ENCODE results near the gene WNT7A. TPM values are rescaled to one million over a fixed set of nuclear protein-coding genes. Genes with fewer than 3 reads are reported as not detected.

The WNT7A gene
- total and polyA plus RNA-seq, 4 experiments from 2014 or later: 8.3 to 19.3 (median 13.5) TPM

DNA sequence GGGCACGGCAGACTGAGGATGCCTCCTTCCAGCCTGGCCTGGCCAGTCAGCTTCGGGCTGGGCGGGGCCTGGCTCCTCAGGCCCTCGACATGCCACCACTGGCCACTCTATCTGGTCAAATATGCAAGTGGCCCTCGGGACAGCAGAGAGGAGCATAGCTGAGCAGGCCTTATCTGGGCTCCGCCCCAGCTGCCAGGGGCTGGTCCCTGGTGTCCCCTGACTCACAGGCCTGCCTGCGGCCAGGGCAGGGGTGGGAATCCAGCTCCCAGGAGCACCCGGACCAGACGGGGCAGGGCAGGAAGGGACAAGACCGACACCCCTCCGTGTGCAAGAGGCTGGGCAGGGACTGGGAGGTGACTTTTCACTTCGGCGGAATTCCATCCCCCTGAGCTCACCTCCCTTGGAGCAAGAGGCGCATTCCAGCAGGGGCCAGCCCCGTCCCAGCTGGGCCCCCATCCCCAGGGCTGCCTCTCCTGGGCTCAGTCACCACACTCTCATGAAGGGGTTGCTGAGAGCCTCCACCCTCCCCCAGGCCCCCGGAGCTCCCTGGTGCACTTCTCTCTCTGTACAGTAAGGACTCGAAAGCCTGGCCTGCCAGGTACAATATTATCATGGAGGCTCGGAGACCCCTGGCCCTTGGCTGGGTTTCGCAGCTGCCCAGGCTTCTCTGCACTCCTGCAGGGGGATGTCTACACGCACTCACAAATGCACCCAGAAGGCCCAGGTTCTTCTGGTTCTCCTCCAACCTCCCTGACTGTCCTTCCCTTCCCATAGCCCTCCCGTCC is 29.5 kb downstream of the WNT7A start:
- H3K36me3 Mint-ChIP-seq: peaks cover 31 to 42% of the 10 kb centered on the region in 2 donors
- peaks cover 0 to 2% of the 10 kb centered on the region in 2 donors for H3K27me3 Mint-ChIP-seq
- POLR2A ChIA-PET (ENCODE audit: partially characterized antibody): interaction anchor here (0.8 to 1.4 kb wide), 2 partner anchors 16 to 370 kb away, joined by 3 to 6 read pairs; partner anchors contain the start of gene HDAC11
- intact Hi-C loops (cut with micrococcal nuclease): no loop called here
- no peak overlapping the region for H3K4me3 Mint-ChIP-seq
- H3K4me1 ChIP-seq (ENCODE audit: insufficient read depth, low read length): peaks cover 18% of the 10 kb centered on the region
- H3K27me3 ChIP-seq (ENCODE audit: insufficient read depth, low read length): no peaks in the 10 kb centered on the region
- H3K27ac ChIP-seq (ENCODE audit: low read depth, low read length): no peak overlapping the region
- H3K9me3 Mint-ChIP-seq: peaks cover 0 to 4% (median 0%) of the 10 kb centered on the region in 8 donors
- H3K9me3 ChIP-seq (ENCODE audit: control insufficient read depth in 1 of 2, low read length in 2 of 2): no peaks in the 10 kb centered on the region
- H3K4me1 Mint-ChIP-seq: peaks cover 18 to 59% (median 37%) of the 10 kb centered on the region in 4 donors
- DNase-seq: no peak
- peak overlapping the region in 3 of 7 donors; percentile 12 to 42 (median 28) for H3K27ac Mint-ChIP-seq
- CTCF ChIA-PET (ENCODE audit: partially characterized antibody): interaction anchor here (1.4 to 2.8 kb wide), 2 partner anchors 16 to 30 kb away, joined by 4 to 11 read pairs; partner anchors contain the start of gene WNT7A
- no peaks in the 10 kb centered on the region for H3K36me3 ChIP-seq (ENCODE audit: insufficient read depth, low read length)
- no peak overlapping the region for H3K4me3 ChIP-seq (ENCODE audit: low read length in 2 of 2)

DNA sequence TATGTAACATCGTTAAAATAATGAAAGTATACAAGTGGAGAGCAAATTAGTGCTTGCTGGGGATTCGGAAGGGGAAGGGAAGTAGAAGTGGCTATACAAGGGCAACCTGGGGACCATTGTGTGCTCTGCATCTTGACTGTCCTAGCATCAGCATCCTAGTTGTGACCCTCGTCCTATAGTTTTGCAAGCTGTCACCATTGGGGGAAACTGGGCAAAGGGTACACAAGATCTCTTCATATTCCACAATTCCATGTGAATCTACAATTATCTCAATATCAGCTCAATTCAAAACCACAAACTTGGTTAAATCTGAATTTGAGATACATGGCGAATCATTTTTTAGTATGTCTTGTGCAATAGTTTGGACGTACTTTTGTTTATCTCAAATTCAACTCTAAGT is 30.9 kb downstream of the WNT7A start:
- POLR2A ChIA-PET (ENCODE audit: partially characterized antibody): interaction anchor here (1.3 kb wide), 1 partner anchor 31 kb away, joined by 3 read pairs; the partner anchor contains the start of gene WNT7A
- Histone ChIP-seq H3K27ac (ENCODE audit: low read depth, low read length) (no peak overlapping the region), H3K9me3 (ENCODE audit: control insufficient read depth in 1 of 2, low read length in 2 of 2) (no peaks in the 10 kb centered on the region), H3K27me3 (ENCODE audit: insufficient read depth, low read length) (no peaks in the 10 kb centered on the region), H3K4me1 (ENCODE audit: insufficient read depth, low read length) (peaks cover 18% of the 10 kb centered on the region), H3K4me3 (ENCODE audit: low read length in 2 of 2) (no peak overlapping the region), H3K36me3 (ENCODE audit: insufficient read depth, low read length) (no peaks in the 10 kb centered on the region)
- Mint-ChIP-seq H3K36me3 (peaks cover 31 to 41% of the 10 kb centered on the region in 2 donors), H3K27ac (peak overlapping the region in 2 of 7 donors; percentile 19 to 57), H3K4me3 (no peak overlapping the region), H3K9me3 (peaks cover 0 to 2% (median 0%) of the 10 kb centered on the region in 8 donors), H3K4me1 (peaks cover 17 to 45% (median 35%) of the 10 kb centered on the region in 4 donors), H3K27me3 (peaks cover 0 to 2% of the 10 kb centered on the region in 2 donors)
- DNase-seq: no peak
- intact Hi-C loops (cut with micrococcal nuclease): no loop called here
- CTCF ChIA-PET (ENCODE audit: partially characterized antibody): interaction anchor here (0.7 to 2.8 kb wide), 4 partner anchors 17 to 191 kb away, joined by 4 to 11 read pairs (median 5); partner anchors contain the start of gene WNT7A

DNA sequence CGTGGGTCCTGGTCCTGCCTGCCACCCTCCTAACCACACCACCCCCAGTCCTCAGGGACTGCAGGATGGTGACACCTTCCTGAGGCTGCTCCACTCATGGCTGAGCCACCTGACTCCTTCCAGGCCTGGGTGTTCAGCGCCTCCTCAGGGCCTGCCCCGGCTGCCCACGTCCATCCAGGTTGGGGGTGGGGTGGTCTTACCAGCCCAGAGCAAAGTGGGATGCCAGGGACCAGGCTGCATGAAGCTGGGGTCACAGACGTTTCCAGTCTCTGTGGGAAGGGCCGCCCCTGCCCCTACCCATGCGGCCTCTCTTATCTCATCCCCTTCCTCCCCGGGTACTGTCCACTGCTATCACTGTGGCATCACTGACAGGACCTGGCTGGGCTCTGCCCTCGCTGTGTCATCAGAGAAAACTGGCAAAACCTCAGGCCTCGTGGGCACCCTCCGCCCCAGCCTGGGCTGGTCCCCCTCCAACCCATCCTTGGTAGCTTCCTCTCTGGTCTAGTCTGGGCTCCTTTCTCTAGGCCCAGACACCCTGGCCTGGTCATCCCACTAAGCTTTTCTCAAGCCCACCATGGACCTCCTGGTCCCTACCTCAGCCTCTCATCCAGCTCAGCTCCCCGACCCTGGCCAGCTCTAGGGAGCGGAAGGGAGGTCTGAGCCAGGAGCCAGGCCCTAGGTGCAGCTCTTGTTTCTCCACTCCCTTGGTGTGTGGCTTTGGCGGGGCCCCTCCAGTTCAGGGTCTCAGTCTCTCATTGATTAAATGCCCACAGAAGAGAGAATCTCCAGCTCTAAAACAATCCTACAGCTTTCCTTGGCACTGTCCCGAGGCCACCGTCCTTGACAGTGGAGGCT is 32.9 kb downstream of the WNT7A start:
- Mint-ChIP-seq H3K27ac (peak overlapping the region in 2 of 7 donors; percentile 47 to 57), H3K9me3 (peaks cover 0 to 2% (median 0%) of the 10 kb centered on the region in 8 donors), H3K27me3 (peaks cover 0 to 2% of the 10 kb centered on the region in 2 donors), H3K4me1 (peaks cover 13 to 34% (median 27%) of the 10 kb centered on the region in 4 donors), H3K4me3 (no peak overlapping the region), H3K36me3 (peaks cover 26 to 33% of the 10 kb centered on the region in 2 donors)
- intact Hi-C loops (cut with micrococcal nuclease): no loop called here
- Histone ChIP-seq H3K36me3 (ENCODE audit: insufficient read depth, low read length) (no peaks in the 10 kb centered on the region), H3K27me3 (ENCODE audit: insufficient read depth, low read length) (no peaks in the 10 kb centered on the region), H3K9me3 (ENCODE audit: control insufficient read depth in 1 of 2, low read length in 2 of 2) (no peaks in the 10 kb centered on the region), H3K4me1 (ENCODE audit: insufficient read depth, low read length) (no peaks in the 10 kb centered on the region), H3K27ac (ENCODE audit: low read depth, low read length) (no peak overlapping the region), H3K4me3 (ENCODE audit: low read length in 2 of 2) (no peak overlapping the region)
- POLR2A ChIA-PET (ENCODE audit: partially characterized antibody): no interaction called here
- CTCF ChIA-PET (ENCODE audit: partially characterized antibody): interaction anchor here (0.8 kb wide), 1 partner anchor 34 kb away, joined by 4 read pairs; the partner anchor contains the start of gene WNT7A
- DNase-seq: no peak

DNA sequence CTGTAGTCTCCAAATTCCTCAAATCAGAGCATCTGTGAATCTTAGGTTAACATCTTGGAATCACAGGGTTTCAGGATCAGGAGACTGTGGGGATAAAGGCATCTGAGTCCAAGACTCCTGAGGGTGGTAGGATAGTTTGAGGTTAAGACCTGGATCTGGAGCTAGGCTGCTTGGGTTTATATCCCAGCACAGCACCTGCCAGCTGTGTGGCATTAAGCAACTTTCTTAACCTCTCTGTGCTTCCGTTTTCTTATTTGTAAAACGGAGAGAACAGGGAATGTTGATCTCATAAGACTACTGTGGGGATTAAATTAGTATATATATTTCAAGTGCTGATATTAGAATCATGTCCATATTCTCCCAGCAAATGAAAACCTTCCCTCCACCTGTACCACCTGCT is 33.6 kb downstream of the WNT7A start:
- peaks cover 20 to 26% of the 10 kb centered on the region in 2 donors for H3K36me3 Mint-ChIP-seq
- no peak overlapping the region for H3K4me3 ChIP-seq (ENCODE audit: low read length in 2 of 2)
- H3K9me3 Mint-ChIP-seq: no peaks in the 10 kb centered on the region
- H3K4me3 Mint-ChIP-seq: no peak overlapping the region
- H3K27me3 ChIP-seq (ENCODE audit: insufficient read depth, low read length): no peaks in the 10 kb centered on the region
- H3K4me1 Mint-ChIP-seq: peaks cover 8 to 28% (median 21%) of the 10 kb centered on the region in 4 donors
- H3K9me3 ChIP-seq (ENCODE audit: control insufficient read depth in 1 of 2, low read length in 2 of 2): no peaks in the 10 kb centered on the region
- no peak for DNase-seq
- H3K27ac Mint-ChIP-seq: peak overlapping the region in 3 of 7 donors; percentile 47 to 70 (median 57)
- no peaks in the 10 kb centered on the region for H3K4me1 ChIP-seq (ENCODE audit: insufficient read depth, low read length)
- H3K36me3 ChIP-seq (ENCODE audit: insufficient read depth, low read length): no peaks in the 10 kb centered on the region
- intact Hi-C loops (cut with micrococcal nuclease): no loop called here
- ChIA-PET CTCF (ENCODE audit: partially characterized antibody) (no interaction called here), POLR2A (ENCODE audit: partially characterized antibody) (no interaction called here)
- H3K27ac ChIP-seq (ENCODE audit: low read depth, low read length): no peak overlapping the region
- H3K27me3 Mint-ChIP-seq: peaks cover 0 to 2% of the 10 kb centered on the region in 2 donors

DNA sequence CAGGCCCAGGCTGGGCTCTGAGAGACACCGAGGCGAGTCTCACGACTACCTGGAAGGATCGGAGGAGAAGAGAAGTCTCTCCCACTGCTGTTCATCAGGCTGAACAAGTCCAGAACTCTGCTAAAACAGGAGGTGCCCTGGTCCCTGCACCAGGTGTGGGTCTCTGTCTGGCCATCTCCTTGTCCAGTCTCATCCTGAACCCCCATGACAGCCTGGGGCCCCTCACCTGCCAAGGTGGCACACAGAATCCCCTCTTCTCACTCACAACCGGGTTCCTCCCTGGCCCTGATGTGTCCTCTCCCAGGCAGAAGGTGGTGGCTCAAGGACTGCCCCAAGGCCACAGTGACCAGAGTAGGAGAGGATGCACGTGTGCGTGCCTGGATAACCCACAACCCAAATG is 34.1 kb downstream of the WNT7A start:
- Histone ChIP-seq H3K4me3 (ENCODE audit: low read length in 2 of 2) (no peak overlapping the region), H3K36me3 (ENCODE audit: insufficient read depth, low read length) (no peaks in the 10 kb centered on the region), H3K9me3 (ENCODE audit: control insufficient read depth in 1 of 2, low read length in 2 of 2) (no peaks in the 10 kb centered on the region), H3K27me3 (ENCODE audit: insufficient read depth, low read length) (no peaks in the 10 kb centered on the region), H3K27ac (ENCODE audit: low read depth, low read length) (no peak overlapping the region), H3K4me1 (ENCODE audit: insufficient read depth, low read length) (no peaks in the 10 kb centered on the region)
- no peak overlapping the region for H3K4me3 Mint-ChIP-seq
- H3K27me3 Mint-ChIP-seq: peaks cover 0 to 2% of the 10 kb centered on the region in 2 donors
- H3K4me1 Mint-ChIP-seq: peaks cover 5 to 24% (median 17%) of the 10 kb centered on the region in 4 donors
- DNase-seq: no peak
- ChIA-PET POLR2A (ENCODE audit: partially characterized antibody) (no interaction called here), CTCF (ENCODE audit: partially characterized antibody) (no interaction called here)
- H3K9me3 Mint-ChIP-seq: no peaks in the 10 kb centered on the region
- peak overlapping the region in 1 of 7 donors; percentile 70 for H3K27ac Mint-ChIP-seq
- intact Hi-C loops (cut with micrococcal nuclease): no loop called here
- H3K36me3 Mint-ChIP-seq: peaks cover 16 to 22% of the 10 kb centered on the region in 2 donors

DNA sequence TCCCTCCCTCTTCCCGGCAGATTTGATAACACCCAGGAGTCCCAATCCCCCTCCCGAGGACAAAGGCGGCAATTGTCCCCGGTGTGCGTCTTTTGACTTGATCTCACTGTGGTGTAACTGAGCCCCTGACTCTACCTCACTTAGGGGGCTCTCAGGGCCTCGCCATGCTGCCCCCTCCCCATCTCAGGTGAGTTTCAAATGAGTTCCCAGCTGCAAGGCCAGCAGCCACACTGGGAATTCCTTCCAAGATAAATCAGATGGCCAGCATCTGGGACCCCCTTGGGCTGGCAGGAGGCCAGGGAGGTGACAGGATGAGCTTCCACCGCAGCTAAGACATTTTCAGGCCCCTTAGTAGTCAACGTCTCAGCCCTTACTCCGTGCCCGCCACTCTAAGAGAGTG is 35.0 kb downstream of the WNT7A start:
- Mint-ChIP-seq H3K27ac (no peak overlapping the region), H3K27me3 (peaks cover 0 to 2% of the 10 kb centered on the region in 2 donors), H3K9me3 (no peaks in the 10 kb centered on the region), H3K4me1 (peaks cover 5 to 22% (median 15%) of the 10 kb centered on the region in 4 donors), H3K36me3 (peaks cover 14 to 20% of the 10 kb centered on the region in 2 donors), H3K4me3 (no peak overlapping the region)
- ChIA-PET CTCF (ENCODE audit: partially characterized antibody) (no interaction called here), POLR2A (ENCODE audit: partially characterized antibody) (interaction anchor here (1.5 to 2.1 kb wide), 2 partner anchors 17 to 36 kb away, joined by 3 to 4 read pairs; no protein-coding TSS in a partner anchor)
- no peak overlapping the region for H3K4me3 ChIP-seq (ENCODE audit: low read length in 2 of 2)
- no peak overlapping the region for H3K27ac ChIP-seq (ENCODE audit: low read depth, low read length)
- H3K36me3 ChIP-seq (ENCODE audit: insufficient read depth, low read length): no peaks in the 10 kb centered on the region
- H3K4me1 ChIP-seq (ENCODE audit: insufficient read depth, low read length): no peaks in the 10 kb centered on the region
- H3K9me3 ChIP-seq (ENCODE audit: control insufficient read depth in 1 of 2, low read length in 2 of 2): no peaks in the 10 kb centered on the region
- no peaks in the 10 kb centered on the region for H3K27me3 ChIP-seq (ENCODE audit: insufficient read depth, low read length)
- no peak for DNase-seq
- intact Hi-C loops (cut with micrococcal nuclease): no loop called here
